ENCODE results near the gene TSPAN32. TPM values are rescaled to one million over a fixed set of nuclear protein-coding genes. Genes with fewer than 3 reads are reported as not detected.

Gene TSPAN32
- total RNA-seq, 1 experiment from 2014 or later = not detected

DNA sequence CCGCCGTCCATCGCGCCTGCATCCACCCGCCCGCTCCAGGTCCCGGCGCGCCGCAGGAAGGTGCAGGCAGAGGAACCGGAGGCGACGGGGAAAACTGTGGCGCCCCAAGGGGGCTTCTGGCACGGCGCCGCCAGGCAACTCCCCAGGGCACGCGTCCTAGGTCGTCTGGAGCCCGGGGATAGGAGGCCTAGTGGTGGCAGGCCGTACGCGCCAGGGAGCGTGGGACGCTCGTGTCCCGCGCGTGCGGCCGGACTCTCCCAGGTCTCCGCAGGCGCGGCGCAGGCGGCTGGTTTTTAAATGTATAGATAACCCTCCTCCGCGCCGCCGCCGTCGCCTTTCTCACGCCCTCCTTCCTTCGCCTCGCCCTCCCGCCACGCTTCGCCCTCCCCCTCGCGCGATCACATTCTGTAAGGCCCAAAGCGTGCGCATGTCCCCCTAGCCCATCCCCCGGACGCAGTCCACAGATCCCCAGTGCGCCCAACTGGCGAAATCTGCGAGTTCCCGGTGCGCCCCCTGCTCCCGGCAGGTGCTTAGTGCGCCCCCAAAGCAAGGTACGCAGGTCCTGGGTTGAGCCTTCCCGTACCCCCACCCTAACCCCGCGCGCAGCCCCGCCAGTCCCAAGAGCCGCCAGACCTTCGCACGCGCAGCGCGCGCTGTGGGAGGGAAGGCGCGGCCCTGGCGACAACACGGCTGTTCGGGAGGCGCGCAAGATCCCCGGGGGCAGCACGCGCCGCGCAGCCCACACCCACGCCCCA, 31.3 kb upstream of the TSPAN32 start, which contains the start of gene ASCL2:
TSS of gene ASCL2 (minus strand) at position 267 of the 755 bp plus-strand sequence. CDS start at position 11, 256 bp downstream.
- Mint-ChIP-seq H3K4me1 (ENCODE audit: insufficient read depth, unreplicated experiment) (no peaks in the 10 kb centered on the region), H3K27ac (ENCODE audit: low read depth, unreplicated experiment) (no peak within 1 kb of the TSS), H3K9me3 (ENCODE audit: unreplicated experiment) (no peaks in the 10 kb centered on the region), H3K36me3 (ENCODE audit: insufficient read depth, unreplicated experiment) (no peaks in the 10 kb centered on the region), H3K27me3 (ENCODE audit: insufficient read depth, unreplicated experiment) (peaks cover 11% of the 10 kb centered on the region), H3K4me3 (ENCODE audit: unreplicated experiment) (peak within 1 kb of the TSS; percentile 71)
- ChIA-PET CTCF (no interaction called here), POLR2A (interaction anchor here (0.5 kb wide), 1 partner anchor 156 kb away, joined by 3 read pairs; no protein-coding TSS in a partner anchor)
- intact Hi-C loops (cut with micrococcal nuclease) = no loop called here
- TF ChIP-seq, protein P1, sequence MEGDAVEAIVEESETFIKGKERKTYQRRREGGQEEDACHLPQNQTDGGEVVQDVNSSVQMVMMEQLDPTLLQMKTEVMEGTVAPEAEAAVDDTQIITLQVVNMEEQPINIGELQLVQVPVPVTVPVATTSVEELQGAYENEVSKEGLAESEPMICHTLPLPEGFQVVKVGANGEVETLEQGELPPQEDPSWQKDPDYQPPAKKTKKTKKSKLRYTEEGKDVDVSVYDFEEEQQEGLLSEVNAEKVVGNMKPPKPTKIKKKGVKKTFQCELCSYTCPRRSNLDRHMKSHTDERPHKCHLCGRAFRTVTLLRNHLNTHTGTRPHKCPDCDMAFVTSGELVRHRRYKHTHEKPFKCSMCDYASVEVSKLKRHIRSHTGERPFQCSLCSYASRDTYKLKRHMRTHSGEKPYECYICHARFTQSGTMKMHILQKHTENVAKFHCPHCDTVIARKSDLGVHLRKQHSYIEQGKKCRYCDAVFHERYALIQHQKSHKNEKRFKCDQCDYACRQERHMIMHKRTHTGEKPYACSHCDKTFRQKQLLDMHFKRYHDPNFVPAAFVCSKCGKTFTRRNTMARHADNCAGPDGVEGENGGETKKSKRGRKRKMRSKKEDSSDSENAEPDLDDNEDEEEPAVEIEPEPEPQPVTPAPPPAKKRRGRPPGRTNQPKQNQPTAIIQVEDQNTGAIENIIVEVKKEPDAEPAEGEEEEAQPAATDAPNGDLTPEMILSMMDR (IDR thresholded peaks at IDR 0.05; ENCODE audit: unreplicated experiment) = no peak
- no TSS peak for BruUV-seq (replicated peaks)
- no peak for DNase-seq (ENCODE audit: unreplicated experiment)

DNA sequence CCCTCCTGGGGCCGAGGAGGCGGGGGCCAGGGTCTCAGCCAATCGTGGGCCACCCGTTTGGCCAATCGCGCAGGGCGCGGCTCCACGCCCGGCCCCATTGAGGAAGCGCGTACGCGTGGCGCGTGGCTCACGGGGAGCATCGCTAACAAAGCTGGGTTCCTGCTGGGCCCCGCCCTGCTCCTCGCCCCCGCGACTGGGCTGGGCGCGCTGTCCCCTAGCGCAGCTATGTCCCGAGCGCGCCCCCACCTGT, 30.8 kb upstream of the TSPAN32 start:
- Mint-ChIP-seq H3K4me1 (ENCODE audit: insufficient read depth, unreplicated experiment) (no peaks in the 10 kb centered on the region), H3K27me3 (ENCODE audit: insufficient read depth, unreplicated experiment) (peaks cover 11% of the 10 kb centered on the region), H3K36me3 (ENCODE audit: insufficient read depth, unreplicated experiment) (no peaks in the 10 kb centered on the region), H3K27ac (ENCODE audit: low read depth, unreplicated experiment) (no peak overlapping the region), H3K4me3 (ENCODE audit: unreplicated experiment) (no peak overlapping the region), H3K9me3 (ENCODE audit: unreplicated experiment) (no peaks in the 10 kb centered on the region)
- BruUV-seq (replicated peaks) = no TSS peak
- ChIA-PET POLR2A (no interaction called here), CTCF (no interaction called here)
- intact Hi-C loops (cut with micrococcal nuclease) = no loop called here
- DNase-seq (ENCODE audit: unreplicated experiment) = no peak
- TF ChIP-seq, protein P1 (IDR thresholded peaks at IDR 0.05; ENCODE audit: unreplicated experiment) = no peak

DNA sequence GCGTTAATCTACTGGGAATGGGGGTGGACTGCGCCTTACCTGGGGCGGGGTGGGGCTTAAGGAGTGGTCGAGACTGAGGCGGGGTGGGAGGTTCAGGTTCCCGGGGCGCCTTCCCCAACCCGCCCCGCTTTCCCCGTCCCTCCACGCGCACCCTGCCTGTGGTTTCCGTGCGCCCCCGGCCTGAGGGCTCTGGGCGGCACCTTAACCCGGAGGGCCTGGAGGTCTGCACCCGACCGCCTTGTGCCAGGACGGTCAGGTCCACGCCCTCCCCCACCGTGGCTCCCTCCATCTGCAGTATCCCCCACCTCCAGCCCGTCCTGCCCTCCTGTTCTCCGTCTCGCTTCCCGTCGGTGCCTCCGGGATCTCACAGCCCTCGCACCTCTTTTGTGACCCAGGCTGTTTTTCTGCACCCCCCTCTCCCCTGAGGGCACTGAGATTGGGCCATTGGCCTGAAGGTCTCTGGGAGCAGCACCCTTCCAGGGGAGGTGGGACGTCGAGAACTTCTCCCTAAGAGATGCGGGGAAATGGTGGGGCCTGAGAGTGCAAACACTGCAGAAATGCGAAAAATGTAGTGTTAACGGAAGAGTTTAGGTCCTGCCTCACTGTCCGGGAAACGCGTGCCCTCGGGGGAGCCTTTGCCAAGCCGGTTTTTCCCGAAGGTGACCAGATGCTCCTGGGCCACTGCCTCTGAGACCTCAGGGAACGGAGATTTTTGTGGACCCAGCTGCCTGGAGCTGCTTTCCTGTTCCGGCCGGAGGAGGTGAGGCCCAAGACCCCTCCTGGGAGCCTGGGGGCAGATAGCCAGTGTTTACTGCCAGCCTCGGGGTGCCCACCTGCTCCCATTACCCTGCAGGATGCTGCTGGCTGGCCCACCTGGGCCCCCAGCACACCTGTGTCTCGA, 30.2 kb upstream of the TSPAN32 start:
- H3K4me3 Mint-ChIP-seq (ENCODE audit: unreplicated experiment) = peak overlapping the region; percentile 26
- TF ChIP-seq, protein P1 (IDR thresholded peaks at IDR 0.05; ENCODE audit: unreplicated experiment) = no peak
- DNase-seq (ENCODE audit: unreplicated experiment) = no peak
- BruUV-seq (replicated peaks) = no TSS peak
- no peaks in the 10 kb centered on the region for H3K4me1 Mint-ChIP-seq (ENCODE audit: insufficient read depth, unreplicated experiment)
- intact Hi-C loops (cut with micrococcal nuclease) = no loop called here
- ChIA-PET POLR2A (no interaction called here), CTCF (no interaction called here)
- no peaks in the 10 kb centered on the region for H3K9me3 Mint-ChIP-seq (ENCODE audit: unreplicated experiment)
- H3K27ac Mint-ChIP-seq (ENCODE audit: low read depth, unreplicated experiment) = no peak overlapping the region
- peaks cover 11% of the 10 kb centered on the region for H3K27me3 Mint-ChIP-seq (ENCODE audit: insufficient read depth, unreplicated experiment)
- H3K36me3 Mint-ChIP-seq (ENCODE audit: insufficient read depth, unreplicated experiment) = no peaks in the 10 kb centered on the region

DNA sequence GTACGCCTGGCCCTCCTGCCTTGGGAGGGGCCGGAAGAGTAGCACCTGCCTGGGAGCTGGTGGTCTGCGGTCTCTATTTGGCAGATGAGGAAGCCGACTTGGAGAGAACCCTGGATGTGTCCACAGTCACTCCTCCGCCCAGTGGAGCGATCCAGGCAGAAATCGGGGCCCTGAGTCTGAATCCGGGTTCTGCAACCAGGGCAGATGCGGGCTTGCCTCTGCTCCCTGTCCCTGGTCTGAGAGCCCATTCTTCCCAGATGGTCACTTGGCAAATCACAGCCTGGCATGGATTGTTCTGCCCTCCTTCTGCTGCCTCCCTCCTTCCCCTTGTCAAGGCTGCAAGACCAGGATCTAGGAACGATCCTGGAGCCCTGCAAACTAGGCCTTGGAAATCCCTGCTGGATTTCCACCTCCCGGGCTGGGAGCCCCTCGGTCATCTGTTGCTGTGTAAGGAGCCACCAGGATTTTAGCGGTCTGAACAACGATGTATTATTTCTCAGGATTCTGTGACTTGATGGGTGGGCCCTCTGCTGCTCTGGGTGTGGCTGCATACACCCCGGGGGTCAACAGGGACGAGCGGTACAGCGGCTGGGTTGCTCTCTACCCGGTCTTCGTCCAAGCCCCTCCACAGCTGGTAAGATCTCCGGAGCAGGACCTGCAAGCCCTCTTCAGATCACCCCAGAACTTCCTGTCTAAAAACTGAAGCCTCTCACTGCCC, 29.4 kb upstream of the TSPAN32 start:
- ChIA-PET POLR2A (no interaction called here), CTCF (no interaction called here)
- Mint-ChIP-seq H3K27me3 (ENCODE audit: insufficient read depth, unreplicated experiment) (peaks cover 16% of the 10 kb centered on the region), H3K4me3 (ENCODE audit: unreplicated experiment) (no peak overlapping the region), H3K36me3 (ENCODE audit: insufficient read depth, unreplicated experiment) (no peaks in the 10 kb centered on the region), H3K4me1 (ENCODE audit: insufficient read depth, unreplicated experiment) (no peaks in the 10 kb centered on the region), H3K27ac (ENCODE audit: low read depth, unreplicated experiment) (no peak overlapping the region), H3K9me3 (ENCODE audit: unreplicated experiment) (no peaks in the 10 kb centered on the region)
- no peak for DNase-seq (ENCODE audit: unreplicated experiment)
- no TSS peak for BruUV-seq (replicated peaks)
- intact Hi-C loops (cut with micrococcal nuclease) = no loop called here
- TF ChIP-seq, protein P1 (IDR thresholded peaks at IDR 0.05; ENCODE audit: unreplicated experiment) = no peak
